Activated T-helper 17 cell treated with anti-CD3 and anti-CD28 coated beads, Interleukin-2, amount 50 U/mL, for 72 hours (primary cell): ENCODE data around the gene SLC8A1. TPM values are rescaled to one million over a fixed set of nuclear protein-coding genes. Genes with fewer than 3 reads are reported as not detected.

Experiments used
- ATAC-seq: fragments of 150-1000 bp; cut with Tn5 transposase; replicated peaks from 2 replicates; pipeline ENCODE4 v1.10.0; 2021; ENCODE audit warnings: mild to moderate bottlenecking, moderate library complexity
- H3K27ac Mint-ChIP-seq: one replicate; pipeline ENCODE4 v1.8.0; 2022; ENCODE audit warnings: mixed read lengths
- H3K27me3 Mint-ChIP-seq: one replicate; pipeline ENCODE4 v1.8.0; 2022; ENCODE audit warnings: mixed read lengths
- H3K36me3 Mint-ChIP-seq: one replicate; pipeline ENCODE4 v1.8.0; 2022; ENCODE audit warnings: low read depth, mild to moderate bottlenecking, mixed read lengths
- H3K4me1 Mint-ChIP-seq: one replicate; pipeline ENCODE4 v1.8.0; 2022; ENCODE audit warnings: mixed read lengths
- H3K4me3 Mint-ChIP-seq: one replicate; pipeline ENCODE4 v1.8.0; 2022; ENCODE audit warnings: mild to moderate bottlenecking, mixed read lengths
- H3K9me3 Mint-ChIP-seq: one replicate; pipeline ENCODE4 v1.8.0; 2022; ENCODE audit warnings: mixed read lengths
- total RNA-seq, 2 donors: library from RNA; stranded (reverse); gene quantifications; one replicate each; pipeline ENCODE4 v1.2.3, GENCODE V29; 2022

SLC8A1 gene
- total RNA-seq, 2 donors from 2014 or later, result 0.45 TPM; not detected in 1

DNA sequence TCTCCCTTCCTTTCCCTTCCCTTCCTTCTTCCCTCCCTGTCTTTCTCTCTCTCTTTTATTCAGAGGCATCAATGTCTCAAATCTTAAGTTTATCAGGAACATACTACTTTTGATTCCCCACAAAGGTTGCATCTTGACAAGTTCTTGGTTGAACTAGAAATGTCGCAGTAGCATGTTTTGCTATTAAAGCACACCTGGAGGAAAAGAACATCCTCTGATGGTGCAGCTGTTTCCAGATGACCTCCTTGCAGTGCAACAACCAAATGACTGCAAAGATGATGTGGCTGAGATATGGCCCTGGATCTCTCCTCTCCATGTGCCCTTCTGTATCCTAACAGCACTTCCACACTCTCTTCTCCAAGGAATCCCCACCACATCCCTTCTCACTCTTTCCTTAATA, 127.2 kb downstream of the SLC8A1 start:
- H3K4me3 Mint-ChIP-seq, result no peak overlapping the region
- no peaks in the 10 kb centered on the region for H3K36me3 Mint-ChIP-seq

DNA sequence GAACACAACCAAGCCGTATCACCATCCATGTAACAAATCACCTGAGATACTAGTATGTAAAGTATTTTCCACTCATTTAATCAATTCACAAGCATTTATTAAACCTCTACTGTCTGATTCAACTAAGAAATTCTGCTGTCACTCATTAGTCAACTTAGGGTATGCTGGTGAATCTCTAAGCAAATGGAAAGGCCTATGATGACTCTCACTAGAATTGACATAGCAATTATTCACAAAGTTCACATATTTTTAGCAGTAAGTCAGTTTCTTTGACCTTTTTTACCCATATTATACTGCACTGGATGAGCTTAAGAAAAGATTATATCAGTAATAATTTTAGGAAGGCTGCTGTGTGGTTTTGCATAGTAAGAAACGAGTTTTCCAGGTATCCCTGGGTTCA, 130.1 kb downstream of the SLC8A1 start:
- Mint-ChIP-seq H3K36me3 (no peaks in the 10 kb centered on the region), H3K27ac (no peak overlapping the region), H3K4me3 (no peak overlapping the region), H3K4me1 (no peaks in the 10 kb centered on the region), H3K9me3 (peaks cover 6% of the 10 kb centered on the region), H3K27me3 (peaks cover 2% of the 10 kb centered on the region)
- ATAC-seq, result no peak

More for the DNA sequence above, 127.2 kb downstream of the SLC8A1 start:
- Mint-ChIP-seq H3K4me1 (no peaks in the 10 kb centered on the region), H3K27me3 (peaks cover 2% of the 10 kb centered on the region), H3K9me3 (peaks cover 3% of the 10 kb centered on the region), H3K27ac (no peak overlapping the region)
- ATAC-seq, result no peak

DNA sequence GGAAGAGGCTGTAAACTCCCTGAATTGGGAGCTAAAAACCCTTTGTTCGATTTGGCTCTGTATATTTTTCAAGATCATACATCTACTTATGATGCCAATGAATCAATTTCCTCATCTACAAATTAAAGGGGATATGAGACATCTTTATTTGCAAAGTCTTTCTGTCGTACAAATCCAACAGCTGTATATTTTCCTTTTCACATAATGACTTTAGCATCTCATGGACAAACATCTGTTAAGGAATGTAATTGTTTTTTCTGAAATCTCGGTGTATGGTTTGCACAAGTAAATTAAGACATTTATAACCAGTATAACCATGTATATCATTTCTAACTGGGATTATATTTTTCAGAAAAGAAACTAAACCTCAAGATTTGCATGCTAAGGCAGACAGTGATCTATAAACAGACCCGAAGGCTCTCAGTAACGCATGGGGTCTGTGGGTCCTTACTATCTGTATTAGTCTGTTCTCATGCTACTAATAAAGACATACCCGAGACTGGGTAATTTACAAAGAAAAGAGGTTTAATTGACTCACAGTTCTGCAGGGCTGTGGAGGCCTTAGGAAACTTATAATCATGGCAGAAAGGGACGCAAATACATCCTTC, 130.8 kb downstream of the SLC8A1 start:
- ATAC-seq, result no peak
- H3K27me3 Mint-ChIP-seq, result peaks cover 2% of the 10 kb centered on the region
- peaks cover 6% of the 10 kb centered on the region for H3K9me3 Mint-ChIP-seq
- no peak overlapping the region for H3K27ac Mint-ChIP-seq
- H3K4me3 Mint-ChIP-seq, result no peak overlapping the region
- no peaks in the 10 kb centered on the region for H3K36me3 Mint-ChIP-seq
- no peaks in the 10 kb centered on the region for H3K4me1 Mint-ChIP-seq

DNA sequence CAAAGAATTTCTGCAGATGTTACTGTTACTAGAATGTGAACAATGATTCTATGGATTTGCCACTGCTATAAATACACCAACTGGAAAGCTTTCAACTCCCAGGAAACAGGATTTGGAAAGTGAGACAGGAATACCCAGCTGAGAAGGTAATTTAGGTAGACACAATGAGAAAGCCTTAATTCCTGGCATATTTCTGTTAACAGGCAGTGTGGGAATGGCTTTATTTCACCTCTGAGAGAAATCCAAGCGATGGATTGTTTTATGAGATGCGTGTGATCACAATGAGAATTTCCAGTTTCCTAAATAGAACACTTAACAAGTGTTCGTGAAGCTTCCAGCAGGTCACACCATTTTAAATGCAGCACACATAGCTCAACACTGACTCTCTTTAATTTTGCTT, 133.0 kb downstream of the SLC8A1 start:
- no peaks in the 10 kb centered on the region for H3K36me3 Mint-ChIP-seq
- H3K4me1 Mint-ChIP-seq, result no peaks in the 10 kb centered on the region
- peaks cover 2% of the 10 kb centered on the region for H3K27me3 Mint-ChIP-seq
- peaks cover 3% of the 10 kb centered on the region for H3K9me3 Mint-ChIP-seq
- ATAC-seq, result no peak
- H3K4me3 Mint-ChIP-seq, result no peak overlapping the region
- no peak overlapping the region for H3K27ac Mint-ChIP-seq

DNA sequence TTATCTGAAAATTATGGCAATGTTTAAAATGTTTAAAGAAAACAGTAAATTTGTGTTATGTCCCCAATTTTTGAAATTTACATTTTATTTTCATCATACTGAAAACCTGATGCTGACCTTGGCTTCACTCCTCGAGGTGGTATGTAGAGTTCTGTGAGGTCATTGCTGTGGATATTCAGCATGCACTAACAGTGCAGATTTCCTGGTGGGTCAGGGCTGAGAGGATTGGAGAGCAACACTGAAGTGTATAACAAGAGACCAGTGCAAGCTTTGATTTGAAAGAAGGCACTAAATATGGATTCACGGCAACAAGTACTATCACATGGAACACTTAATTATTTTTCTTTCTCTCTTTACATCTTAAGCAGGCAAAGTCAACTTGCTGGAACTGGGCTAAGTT, 134.1 kb downstream of the SLC8A1 start:
- Mint-ChIP-seq H3K27ac (no peak overlapping the region), H3K9me3 (peaks cover 3% of the 10 kb centered on the region), H3K36me3 (no peaks in the 10 kb centered on the region), H3K4me3 (no peak overlapping the region), H3K27me3 (peaks cover 2% of the 10 kb centered on the region), H3K4me1 (no peaks in the 10 kb centered on the region)
- no peak for ATAC-seq

DNA sequence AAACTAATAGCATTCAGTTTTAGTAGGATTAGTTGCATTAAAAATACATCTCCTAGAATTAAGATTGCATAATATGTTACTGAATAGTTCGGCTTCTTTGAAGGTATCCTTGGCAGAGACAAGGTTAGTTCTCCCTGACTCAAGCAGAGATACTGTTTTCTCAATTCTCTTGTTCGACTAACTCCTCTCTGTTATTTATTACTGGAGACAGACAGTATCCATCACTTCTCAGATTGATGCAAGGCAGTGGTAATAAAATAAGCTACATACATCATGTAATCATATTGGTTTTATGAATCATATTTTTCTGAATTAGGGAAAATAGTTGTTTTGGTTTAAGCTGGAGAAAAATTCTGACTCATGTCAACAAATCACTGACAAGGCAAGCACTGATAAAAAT, 134.8 kb downstream of the SLC8A1 start:
- Mint-ChIP-seq H3K9me3 (peaks cover 3% of the 10 kb centered on the region), H3K27me3 (peaks cover 2% of the 10 kb centered on the region), H3K4me3 (no peak overlapping the region), H3K4me1 (no peaks in the 10 kb centered on the region), H3K36me3 (no peaks in the 10 kb centered on the region), H3K27ac (no peak overlapping the region)
- ATAC-seq, result no peak

DNA sequence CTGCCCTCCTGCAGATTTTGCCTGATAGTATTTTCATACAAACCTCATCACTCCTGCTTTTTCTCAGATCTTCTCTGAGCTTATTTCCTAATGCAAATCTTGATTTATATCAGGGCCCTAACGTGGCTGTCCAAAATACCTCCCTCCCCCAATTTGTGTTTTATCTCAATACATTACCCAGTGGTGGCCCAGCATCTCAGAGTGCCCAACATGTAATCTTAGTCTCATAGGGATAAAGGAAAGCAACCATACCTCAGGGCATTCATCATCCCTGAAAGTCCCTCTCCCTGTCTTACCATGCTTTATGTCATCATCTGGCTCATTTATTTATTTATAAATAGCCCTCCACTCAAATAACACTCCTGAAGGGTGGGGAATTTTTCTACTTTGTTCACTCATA, 135.3 kb downstream of the SLC8A1 start:
- no peak overlapping the region for H3K27ac Mint-ChIP-seq
- no peaks in the 10 kb centered on the region for H3K4me1 Mint-ChIP-seq
- no peaks in the 10 kb centered on the region for H3K36me3 Mint-ChIP-seq
- peaks cover 2% of the 10 kb centered on the region for H3K27me3 Mint-ChIP-seq
- ATAC-seq, result no peak
- H3K4me3 Mint-ChIP-seq, result no peak overlapping the region
- H3K9me3 Mint-ChIP-seq, result peaks cover 3% of the 10 kb centered on the region

DNA sequence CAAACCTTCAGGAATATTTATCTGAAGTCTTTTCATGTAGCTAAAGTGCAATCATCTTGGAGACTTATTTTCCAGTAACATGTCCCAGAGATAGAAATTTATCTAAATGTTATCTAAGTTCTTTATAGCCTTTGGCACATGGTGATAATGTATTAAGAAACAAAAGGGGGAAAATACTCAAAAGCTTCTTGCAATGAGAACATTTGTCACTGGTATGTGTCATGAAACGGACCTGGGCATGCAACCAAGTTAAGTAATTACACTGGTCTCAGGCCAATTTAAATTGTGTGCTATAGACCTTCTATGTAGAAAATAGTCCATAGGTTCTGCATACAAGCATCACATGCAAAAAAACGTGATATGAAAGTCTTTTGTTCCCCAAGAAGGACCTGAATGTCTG, 136.2 kb downstream of the SLC8A1 start:
- Mint-ChIP-seq H3K4me1 (no peaks in the 10 kb centered on the region), H3K9me3 (peaks cover 3% of the 10 kb centered on the region)
- ATAC-seq, result no peak

DNA sequence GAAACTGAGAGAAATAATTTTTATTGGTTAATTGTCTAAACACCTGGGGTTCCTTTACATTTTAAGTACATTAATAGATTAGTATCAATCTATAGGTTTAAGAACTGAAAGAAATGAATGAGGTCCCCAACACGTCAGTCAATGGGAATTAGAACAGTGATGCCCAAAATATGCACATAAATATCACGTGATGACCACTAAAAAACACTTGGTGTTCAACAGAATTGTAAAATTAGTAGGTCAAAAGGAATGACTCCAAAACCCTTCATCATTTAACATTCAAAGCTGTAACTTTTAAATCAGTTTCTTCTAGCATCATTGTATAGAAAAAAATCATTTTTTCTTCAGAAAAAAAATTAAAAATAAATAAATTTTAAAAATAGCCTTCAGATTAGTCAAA, 140.9 kb downstream of the SLC8A1 start:
- Mint-ChIP-seq H3K27ac (no peak overlapping the region), H3K9me3 (no peaks in the 10 kb centered on the region), H3K36me3 (no peaks in the 10 kb centered on the region), H3K4me3 (no peak overlapping the region), H3K4me1 (no peaks in the 10 kb centered on the region), H3K27me3 (no peaks in the 10 kb centered on the region)
- ATAC-seq, result no peak

More for the DNA sequence above, 136.2 kb downstream of the SLC8A1 start:
- H3K36me3 Mint-ChIP-seq, result no peaks in the 10 kb centered on the region
- H3K27me3 Mint-ChIP-seq, result peaks cover 2% of the 10 kb centered on the region
- H3K4me3 Mint-ChIP-seq, result no peak overlapping the region
- H3K27ac Mint-ChIP-seq, result no peak overlapping the region

DNA sequence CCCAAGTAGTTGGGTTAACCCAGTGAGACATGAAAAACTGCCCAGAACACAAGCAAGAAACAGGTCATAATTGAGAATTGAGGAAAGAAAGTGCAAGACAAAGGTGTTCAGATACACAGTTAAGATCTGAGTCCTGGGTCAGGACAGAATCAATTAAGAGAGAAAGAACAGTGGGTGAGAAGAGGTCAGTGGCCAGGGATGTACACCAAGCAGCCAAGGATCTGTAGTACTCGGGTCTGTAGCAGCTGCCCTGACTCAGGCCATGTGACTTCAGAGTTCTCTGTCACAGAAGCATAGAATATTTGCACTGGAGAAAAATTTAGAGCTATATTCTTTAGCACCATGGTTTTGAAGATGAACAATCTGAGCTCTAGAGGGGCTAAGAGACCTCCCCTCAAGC, 141.6 kb downstream of the SLC8A1 start:
- Mint-ChIP-seq H3K4me1 (no peaks in the 10 kb centered on the region), H3K36me3 (no peaks in the 10 kb centered on the region), H3K4me3 (no peak overlapping the region), H3K9me3 (no peaks in the 10 kb centered on the region), H3K27ac (no peak overlapping the region), H3K27me3 (no peaks in the 10 kb centered on the region)
- ATAC-seq, result no peak

DNA sequence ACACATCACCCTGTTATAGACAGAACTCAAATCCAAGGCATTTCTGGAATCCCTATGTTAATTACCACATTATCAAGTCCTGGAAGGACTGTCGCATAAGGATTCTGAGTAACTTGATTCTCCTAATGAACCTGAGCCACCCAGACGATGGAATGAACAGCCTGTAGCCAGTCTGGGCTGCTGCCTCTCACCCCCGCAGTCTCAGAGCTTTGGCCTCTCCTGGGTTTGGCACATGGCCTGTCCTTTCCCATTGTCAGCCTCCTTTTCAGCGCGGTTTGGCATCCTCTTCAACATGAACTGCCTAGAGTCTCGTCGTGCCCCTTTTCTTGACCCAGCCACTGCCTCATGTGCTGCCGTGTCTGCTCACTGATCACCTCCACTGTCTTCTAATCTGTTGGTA, 147.6 kb downstream of the SLC8A1 start:
- Mint-ChIP-seq H3K9me3 (no peaks in the 10 kb centered on the region), H3K4me1 (no peaks in the 10 kb centered on the region), H3K4me3 (no peak overlapping the region), H3K36me3 (no peaks in the 10 kb centered on the region), H3K27ac (no peak overlapping the region), H3K27me3 (no peaks in the 10 kb centered on the region)
- no peak for ATAC-seq

DNA sequence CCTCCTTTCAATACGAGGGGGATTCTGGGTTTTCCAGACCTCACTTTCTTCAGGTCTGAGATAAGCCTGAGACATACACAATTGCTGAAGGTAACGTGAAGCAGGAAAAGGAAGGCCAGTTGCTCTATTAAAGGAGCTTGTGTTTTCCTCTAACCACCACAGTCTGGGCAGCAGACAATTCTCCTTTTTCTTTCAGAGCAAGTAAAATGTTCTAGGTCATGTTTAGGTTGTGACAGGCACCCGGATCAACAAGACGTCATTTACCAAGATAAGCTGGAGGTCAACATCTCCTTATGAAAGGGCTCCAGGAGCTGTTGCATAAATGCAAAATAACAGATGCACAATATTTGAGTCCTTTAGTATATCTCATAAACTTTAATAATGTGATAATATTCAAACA, 148.1 kb downstream of the SLC8A1 start:
- Mint-ChIP-seq H3K27ac (no peak overlapping the region), H3K36me3 (no peaks in the 10 kb centered on the region), H3K4me3 (no peak overlapping the region), H3K4me1 (no peaks in the 10 kb centered on the region), H3K9me3 (no peaks in the 10 kb centered on the region), H3K27me3 (no peaks in the 10 kb centered on the region)
- no peak for ATAC-seq

DNA sequence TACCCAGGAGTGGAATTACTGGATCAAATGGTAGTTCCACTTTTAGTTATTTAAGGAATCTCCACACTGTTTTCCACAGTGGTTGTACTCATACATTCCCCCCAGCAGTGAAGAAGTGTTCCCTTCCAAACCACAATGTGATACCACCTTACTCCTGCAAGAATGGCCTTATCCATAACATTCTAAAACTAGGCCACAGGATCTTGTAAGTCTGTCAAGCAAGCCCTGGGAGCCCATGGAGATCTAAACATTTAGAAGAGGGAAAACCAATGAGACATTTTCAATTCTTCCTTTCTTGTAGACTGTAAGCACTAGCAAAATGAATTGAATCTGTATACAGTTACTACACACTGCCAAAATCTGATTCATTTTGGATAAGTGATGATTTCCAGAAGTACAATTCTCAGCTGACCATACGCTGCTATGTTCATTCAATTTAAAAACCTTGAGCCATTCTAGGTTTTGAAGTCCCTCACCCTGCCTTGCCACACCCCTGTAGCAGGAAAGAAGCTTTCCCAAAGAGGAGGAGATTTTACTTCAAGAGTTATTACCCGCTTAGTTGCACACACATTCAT, 149.1 kb downstream of the SLC8A1 start:
- H3K9me3 Mint-ChIP-seq, result no peaks in the 10 kb centered on the region
- no peak overlapping the region for H3K4me3 Mint-ChIP-seq
- H3K4me1 Mint-ChIP-seq, result no peaks in the 10 kb centered on the region
- H3K36me3 Mint-ChIP-seq, result no peaks in the 10 kb centered on the region
- no peak for ATAC-seq
- H3K27ac Mint-ChIP-seq, result no peak overlapping the region
- H3K27me3 Mint-ChIP-seq, result no peaks in the 10 kb centered on the region

DNA sequence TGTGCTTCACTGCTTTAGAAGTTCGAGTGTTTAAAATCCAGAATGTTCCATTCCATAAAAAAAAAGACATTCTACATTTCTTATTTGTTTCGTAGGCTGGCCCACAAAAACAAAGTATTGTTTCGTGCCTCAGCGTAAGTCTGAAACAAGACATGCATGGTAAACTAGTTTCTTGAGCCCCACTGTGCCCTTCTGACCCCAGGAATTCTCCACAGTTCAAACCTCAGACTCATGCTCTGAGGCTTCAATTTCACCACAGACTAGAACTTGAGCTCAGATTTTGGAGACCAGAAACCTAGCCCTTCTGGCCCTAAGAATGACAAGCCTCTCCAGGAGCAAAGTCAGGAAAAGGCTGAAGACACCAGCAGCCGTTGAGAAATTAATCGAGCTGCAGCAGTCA, 151.5 kb downstream of the SLC8A1 start:
- no peak overlapping the region for H3K27ac Mint-ChIP-seq
- H3K4me3 Mint-ChIP-seq, result no peak overlapping the region
- H3K36me3 Mint-ChIP-seq, result no peaks in the 10 kb centered on the region
- no peaks in the 10 kb centered on the region for H3K4me1 Mint-ChIP-seq
- no peak for ATAC-seq
- no peaks in the 10 kb centered on the region for H3K27me3 Mint-ChIP-seq
- H3K9me3 Mint-ChIP-seq, result no peaks in the 10 kb centered on the region

DNA sequence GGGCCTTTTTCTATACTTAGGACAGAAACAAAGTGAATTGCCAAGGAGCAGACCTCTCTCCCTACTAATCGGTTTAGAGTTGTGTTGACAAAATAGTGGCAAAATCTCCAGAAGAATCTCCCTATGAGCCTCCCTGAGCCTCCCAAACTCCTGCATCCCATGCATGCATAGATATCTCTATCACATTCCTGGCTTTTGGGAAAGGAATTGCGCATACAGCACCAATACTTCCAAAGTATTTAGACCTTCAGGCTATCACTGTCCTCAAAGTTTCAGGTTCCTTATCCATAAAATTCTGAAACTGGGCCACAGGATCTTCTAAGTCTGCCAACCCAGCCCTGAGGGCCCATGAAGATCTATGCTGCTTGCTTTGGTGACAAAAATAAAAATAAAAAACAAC, 152.1 kb downstream of the SLC8A1 start:
- ATAC-seq, result no peak
- Mint-ChIP-seq H3K36me3 (no peaks in the 10 kb centered on the region), H3K4me1 (no peaks in the 10 kb centered on the region), H3K27ac (no peak overlapping the region), H3K9me3 (no peaks in the 10 kb centered on the region), H3K27me3 (no peaks in the 10 kb centered on the region), H3K4me3 (no peak overlapping the region)

DNA sequence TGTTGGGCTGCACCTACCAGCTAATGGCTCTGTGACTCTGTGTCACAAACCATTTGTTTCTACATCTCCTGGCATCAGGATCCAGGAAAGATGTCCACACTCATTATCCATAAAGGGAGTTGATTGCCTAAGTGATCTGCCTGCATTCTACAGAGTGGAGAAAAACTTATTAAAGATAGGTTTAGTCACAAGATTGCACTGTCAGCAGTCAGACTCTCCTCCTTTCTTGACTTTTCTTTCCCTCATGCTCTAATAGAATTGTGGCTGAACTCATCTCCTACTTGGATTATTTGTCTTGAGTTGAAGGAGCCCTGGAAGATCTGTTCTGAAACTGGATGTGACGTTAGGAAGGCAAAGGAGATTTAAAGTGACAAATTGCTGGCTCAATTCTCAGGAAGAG, 152.7 kb downstream of the SLC8A1 start:
- no peaks in the 10 kb centered on the region for H3K4me1 Mint-ChIP-seq
- no peak overlapping the region for H3K4me3 Mint-ChIP-seq
- no peaks in the 10 kb centered on the region for H3K9me3 Mint-ChIP-seq

More for the DNA sequence above, 152.7 kb downstream of the SLC8A1 start:
- H3K27ac Mint-ChIP-seq, result no peak overlapping the region
- no peaks in the 10 kb centered on the region for H3K36me3 Mint-ChIP-seq
- no peaks in the 10 kb centered on the region for H3K27me3 Mint-ChIP-seq
- no peak for ATAC-seq
